AG09309 (cell line): ENCODE data around the gene ACADS.

ENCODE experiments used
- DNase-seq: peaks from one replicate; pipeline ENCODE4 v3.0.0-alpha.2; 2010; ENCODE audit warnings: low read depth
- H3K4me3 ChIP-seq: 2 replicates; pipeline ENCODE4 v1.5.1; 2011; ENCODE audit warnings: mild to moderate bottlenecking, low read depth, low read length, moderate library complexity; ENCODE audit not compliant: control insufficient read depth
- CTCF ChIP-seq: IDR thresholded peaks from 2 replicates; pipeline ENCODE4 v1.5.1; 2011; ENCODE audit warnings: mild to moderate bottlenecking, low read depth, low read length, inconsistent platforms; ENCODE audit not compliant: insufficient read depth, control insufficient read depth; ENCODE audit errors: missing control alignments

The ACADS gene

GRCh38 chr12:120741476-120742421 lies 16.1 kb downstream of the ACADS start:
- H3K4me3 ChIP-seq: no peak overlapping the region
- TF ChIP-seq CTCF: no peak
- no peak for DNase-seq

DNA sequence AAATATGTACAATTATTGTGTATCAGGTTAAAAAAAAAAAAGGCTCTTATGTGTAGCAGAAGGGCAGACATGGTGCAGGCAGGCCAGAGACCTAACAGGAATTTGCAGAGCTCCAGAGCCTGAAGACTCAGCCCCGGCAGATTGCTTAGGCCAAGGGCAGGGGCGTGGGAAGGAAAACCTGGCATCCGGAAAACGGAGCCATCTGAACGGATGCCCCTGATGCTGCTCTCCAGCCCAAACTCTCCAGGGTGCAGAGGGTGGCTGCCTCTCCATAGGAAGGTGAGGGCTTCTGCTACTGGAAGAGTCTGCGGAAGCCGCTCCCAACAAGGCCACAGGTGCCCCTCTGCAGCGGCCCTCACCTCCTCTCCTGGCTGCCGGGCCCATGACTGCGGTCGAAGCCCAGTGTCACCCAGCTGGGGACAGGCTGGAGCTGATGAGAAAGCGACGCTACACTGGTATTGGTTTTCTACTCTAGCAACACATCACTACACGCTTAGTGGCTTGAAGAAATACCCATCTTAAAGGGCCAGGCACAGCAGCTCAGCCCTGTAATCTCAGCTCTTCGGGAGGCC lies 19.4 kb downstream of the ACADS start:
- no peak for TF ChIP-seq CTCF
- DNase-seq: no peak

GRCh38 chr12:120748242-120748641 lies 22.6 kb downstream of the ACADS start:
- no peak for DNase-seq
- no peak for TF ChIP-seq CTCF
- no peak overlapping the region for H3K4me3 ChIP-seq

More for the DNA sequence above, 19.4 kb downstream of the ACADS start:
- H3K4me3 ChIP-seq: no peak overlapping the region

DNA sequence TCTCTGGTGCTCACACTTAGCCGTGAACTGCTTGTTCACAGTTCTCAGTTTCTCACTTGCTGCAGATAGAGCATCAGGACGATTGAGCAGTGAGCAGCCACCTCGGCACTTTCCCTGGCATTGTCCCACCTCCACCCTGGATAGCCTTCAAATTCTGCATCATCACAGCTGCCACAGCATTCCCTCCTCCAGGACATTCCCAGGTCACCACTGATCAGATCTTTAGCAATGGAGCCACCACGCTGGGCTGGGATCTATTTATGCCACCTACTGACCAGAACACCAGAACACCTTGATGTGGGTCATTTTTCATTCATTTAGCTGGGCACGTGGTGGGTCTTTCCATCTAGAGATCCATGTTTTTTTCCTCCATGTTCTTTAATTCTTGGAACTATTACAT lies 23.6 kb downstream of the ACADS start:
- H3K4me3 ChIP-seq: no peak overlapping the region
- DNase-seq: no peak
- TF ChIP-seq CTCF: no peak

DNA sequence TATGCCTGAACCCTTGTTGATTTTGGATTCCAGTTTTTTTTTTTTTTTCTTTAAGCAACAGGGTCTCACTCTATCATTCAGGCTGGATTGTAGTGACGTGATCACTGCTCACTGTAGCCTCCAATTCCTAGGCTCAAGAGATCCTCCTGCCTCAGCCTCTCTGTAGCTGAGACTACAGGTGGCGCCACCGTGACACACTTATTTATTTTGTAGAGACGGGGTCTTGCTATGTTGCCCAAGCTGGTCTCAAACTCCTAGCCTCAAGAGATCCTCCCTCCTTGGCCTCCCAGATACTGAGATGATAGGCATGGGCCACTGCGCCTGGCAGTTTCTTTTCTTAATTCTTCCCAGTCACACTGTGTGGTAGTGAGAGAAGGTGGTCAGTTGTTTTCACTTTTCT lies 25.2 kb downstream of the ACADS start:
- H3K4me3 ChIP-seq: no peak overlapping the region
- TF ChIP-seq CTCF: no peak
- no peak for DNase-seq

DNA sequence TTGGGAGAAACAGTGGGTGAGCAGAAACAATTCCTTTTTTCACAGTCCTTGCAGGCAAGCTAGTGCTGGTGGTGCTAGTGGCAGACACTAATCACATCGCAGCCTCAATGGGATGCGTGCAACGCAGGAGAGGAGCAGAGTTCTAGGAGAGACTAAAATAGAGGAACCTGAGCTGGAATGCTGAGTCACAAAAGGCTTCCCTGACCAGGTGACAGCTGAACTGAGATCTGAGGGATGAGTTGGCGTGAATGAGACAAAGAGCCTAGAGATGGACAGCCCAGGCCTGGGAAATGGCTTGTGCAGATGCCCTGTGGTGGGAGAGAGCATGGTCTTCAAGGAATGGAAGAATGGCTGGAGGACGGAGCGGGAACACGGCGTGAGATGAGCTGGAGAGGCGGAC lies 25.8 kb downstream of the ACADS start:
- no peak overlapping the region for H3K4me3 ChIP-seq
- DNase-seq: no peak
- no peak for TF ChIP-seq CTCF
